Stimulated activated CD4-positive, alpha-beta T cell treated with anti-CD3 and anti-CD28 coated beads, Interleukin-2, amount 100 ng/mL, for 48 hours (primary cell): ENCODE measurements around the gene MYCBPAP.
A peak's percentile ranks its signal among the peaks of the same experiment; 100 is the strongest.

Experiments
- DNase-seq, 2 donors: peaks; one replicate each; pipeline ENCODE4 v3.0.0-alpha.2; 2020

The MYCBPAP gene

GRCh38 chr17:50540560-50541401 is 32.5 kb downstream of the MYCBPAP start:
- DNase-seq, result no peak

- no peak for DNase-seq
These were observed 33.1 kb downstream of the MYCBPAP start for GRCh38 chr17:50541402-50541715.

- DNase-seq, result peak; percentile 81
These were observed 33.8 kb downstream of the MYCBPAP start for GRCh38 chr17:50541716-50542688.

GRCh38 chr17:50542795-50543774 is 34.8 kb downstream of the MYCBPAP start:
- DNase-seq, result no peak

GRCh38 chr17:50544516-50544915 is 36.3 kb downstream of the MYCBPAP start:
- DNase-seq, result no peak

- DNase-seq, result no peak
These were observed 37.1 kb downstream of the MYCBPAP start for GRCh38 chr17:50545311-50545710.

- DNase-seq, result no peak
These were observed 38.4 kb downstream of the MYCBPAP start for GRCh38 chr17:50546701-50547034.

GRCh38 chr17:50547035-50547735 is 38.9 kb downstream of the MYCBPAP start, which contains the start of gene SPATA20:
Gene SPATA20, plus strand, starts transcription at chr17:50547174. Its CDS starts 35 bp downstream, at chr17:50547209.
- DNase-seq, result peak; percentile 77 to 84

- DNase-seq, result no peak
These were observed 39.5 kb downstream of the MYCBPAP start for GRCh38 chr17:50547736-50548083.

GRCh38 chr17:50548831-50549230 is 40.6 kb downstream of the MYCBPAP start:
- DNase-seq, result no peak

- no peak for DNase-seq
These were observed 41.2 kb downstream of the MYCBPAP start for GRCh38 chr17:50549256-50549941.

- no peak for DNase-seq
These were observed 41.7 kb downstream of the MYCBPAP start for GRCh38 chr17:50549969-50550368.

GRCh38 chr17:50550661-50551432 is 42.6 kb downstream of the MYCBPAP start:
- no peak for DNase-seq

GRCh38 chr17:50551433-50551815 is 43.2 kb downstream of the MYCBPAP start:
- DNase-seq, result no peak

- no peak for DNase-seq
These were observed 43.6 kb downstream of the MYCBPAP start for GRCh38 chr17:50551884-50552283.

GRCh38 chr17:50554201-50554600 is 46.0 kb downstream of the MYCBPAP start:
- no peak for DNase-seq

GRCh38 chr17:50556803-50557202 is 48.6 kb downstream of the MYCBPAP start:
- DNase-seq, result no peak

GRCh38 chr17:50557630-50558029 is 49.4 kb downstream of the MYCBPAP start:
- no peak for DNase-seq

- no peak for DNase-seq
These were observed 49.9 kb downstream of the MYCBPAP start for GRCh38 chr17:50558091-50558490.

GRCh38 chr17:50558581-50558940 is 50.3 kb downstream of the MYCBPAP start:
- no peak for DNase-seq
